Natural killer cell treated with Interleukin-12 subunit alpha and Interleukin-12 subunit beta and Interleukin-15 and Interleukin-18, amount 100 ng/mL, for 72 hours (primary cell): ENCODE measurements around the gene GUCA2B. TPM values are rescaled to one million over a fixed set of nuclear protein-coding genes. Genes with fewer than 3 reads are reported as not detected.

Experiments used
- ATAC-seq, 2 donors: fragments of 150-1000 bp; cut with Tn5 transposase in 1 of 2; sonication (Bioruptor Pico), chemical (Tn5 transposase) in 1 of 2; 2 replicates each; pipeline ENCODE4 v1.10.0; 2021
- DNase-seq: peaks from one replicate; pipeline ENCODE4 v3.0.0; 2022; ENCODE audit warnings: low spot score
- H3K27ac Mint-ChIP-seq, 2 donors: 1 replicate in 1 of 2; 2 replicates in 1 of 2; pipeline ENCODE4 v1.8.0; 2022; ENCODE audit warnings: mixed read lengths in 2 of 2, mild to moderate bottlenecking in 1 of 2, moderate library complexity in 1 of 2
- H3K27me3 Mint-ChIP-seq, 2 donors: 1 replicate in 1 of 2; 2 replicates in 1 of 2; pipeline ENCODE4 v1.8.0; 2022; ENCODE audit warnings: mixed read lengths in 2 of 2
- H3K36me3 Mint-ChIP-seq: one replicate; pipeline ENCODE4 v1.8.0; 2022; ENCODE audit warnings: mixed read lengths
- H3K4me1 Mint-ChIP-seq, 2 donors: 1 replicate in 1 of 2; 2 replicates in 1 of 2; pipeline ENCODE4 v1.8.0; 2022; ENCODE audit warnings: low read depth in 2 of 2, mixed read lengths in 2 of 2, mild to moderate bottlenecking in 1 of 2
- H3K4me3 Mint-ChIP-seq: one replicate; pipeline ENCODE4 v1.8.0; 2022; ENCODE audit warnings: mixed read lengths
- H3K9me3 Mint-ChIP-seq: 2 replicates; pipeline ENCODE4 v1.8.0; 2022; ENCODE audit warnings: mixed read lengths
- total RNA-seq, 2 donors: library from RNA; stranded (reverse); gene quantifications; one replicate each; pipeline ENCODE4 v1.2.3, GENCODE V29; 2022

The GUCA2B gene
- not detected for total RNA-seq

GRCh38 chr1:42152907-42153600, at the start of gene GUCA2B:
GUCA2B (plus strand) TSS chr1:42153410; CDS start chr1:42153451, 41 bp downstream.
- ATAC-seq (no peak), DNase-seq (no peak)
- H3K9me3 Mint-ChIP-seq: no peaks in the 10 kb centered on the region
- peaks cover 6 to 7% of the 10 kb centered on the region in 2 donors for H3K4me1 Mint-ChIP-seq
- no peak within 1 kb of the TSS for H3K4me3 Mint-ChIP-seq
- H3K36me3 Mint-ChIP-seq: no peaks in the 10 kb centered on the region
- peaks cover 14 to 15% of the 10 kb centered on the region in 2 donors for H3K27me3 Mint-ChIP-seq
- H3K27ac Mint-ChIP-seq: no peak within 1 kb of the TSS

DNA sequence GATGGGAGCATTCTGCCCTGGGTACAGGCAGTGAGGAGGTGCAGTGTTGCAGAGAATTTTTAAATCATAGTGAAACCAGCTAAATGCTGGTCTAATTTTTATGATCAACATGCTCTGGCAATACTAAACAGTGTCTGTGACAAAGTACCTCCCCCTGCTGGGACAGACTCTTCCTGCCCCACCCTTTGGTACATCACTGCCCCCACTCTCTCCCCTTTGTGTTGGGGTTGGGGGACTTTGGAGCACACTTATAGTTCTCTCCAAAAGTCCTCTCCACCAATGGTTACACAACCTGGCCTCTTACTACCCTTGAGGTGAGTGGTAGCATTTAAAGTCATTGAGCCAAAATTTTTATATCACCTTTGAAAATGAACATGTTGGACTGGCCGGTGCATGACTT, 48.2 kb upstream of the GUCA2B start:
- Mint-ChIP-seq H3K27me3 (peaks cover 14% of the 10 kb centered on the region in 2 donors), H3K36me3 (no peaks in the 10 kb centered on the region), H3K4me1 (peaks cover 0 to 3% of the 10 kb centered on the region in 2 donors), H3K9me3 (no peaks in the 10 kb centered on the region), H3K27ac (no peak overlapping the region), H3K4me3 (no peak overlapping the region)
- ATAC-seq (no peak), DNase-seq (no peak)

DNA sequence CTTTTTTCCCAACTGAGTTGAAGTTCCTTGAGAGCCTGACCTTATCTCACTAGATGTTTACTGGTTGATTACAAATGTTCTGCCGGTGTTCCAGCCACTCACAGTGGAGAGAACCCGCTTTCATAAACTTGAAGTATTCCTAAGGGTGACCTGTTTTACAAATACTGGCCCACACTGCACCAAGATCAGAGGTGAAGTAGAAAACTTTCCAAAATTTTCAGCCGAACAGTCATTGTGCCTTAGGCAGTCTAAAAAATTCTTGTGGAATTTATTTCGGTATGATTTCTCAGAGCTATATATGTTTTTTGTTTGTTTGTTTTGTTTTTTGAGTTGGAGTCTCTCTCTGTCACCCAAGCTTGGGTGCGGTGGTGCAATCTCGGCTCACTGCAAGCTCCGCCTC, 44.9 kb upstream of the GUCA2B start:
- ATAC-seq: no peak
- Mint-ChIP-seq H3K36me3 (no peaks in the 10 kb centered on the region), H3K4me1 (peaks cover 0 to 6% of the 10 kb centered on the region in 2 donors), H3K27ac (no peak overlapping the region), H3K9me3 (peaks cover 3% of the 10 kb centered on the region), H3K27me3 (peaks cover 7 to 22% of the 10 kb centered on the region in 2 donors), H3K4me3 (no peak overlapping the region)
- DNase-seq: no peak

DNA sequence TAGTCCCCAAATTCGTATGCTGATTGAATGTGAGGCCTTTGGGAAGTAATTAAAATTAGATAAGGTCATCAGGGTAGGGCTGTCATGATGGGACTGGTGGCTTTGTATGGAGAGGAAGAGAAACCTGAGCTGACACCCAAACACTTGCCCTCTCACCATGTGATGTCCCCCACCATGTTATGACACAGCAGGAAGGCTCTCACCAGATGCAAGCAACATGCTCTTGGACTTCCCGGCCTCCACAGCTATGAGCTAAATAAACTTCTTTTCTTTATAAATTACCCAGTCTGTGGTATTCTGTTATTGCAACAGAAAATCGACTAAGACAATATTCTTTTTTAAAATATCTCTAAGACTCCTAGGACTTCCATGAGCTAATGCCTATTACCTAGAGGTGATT, 43.6 kb upstream of the GUCA2B start:
- Mint-ChIP-seq H3K4me1 (peaks cover 0 to 11% of the 10 kb centered on the region in 2 donors), H3K4me3 (no peak overlapping the region), H3K9me3 (peaks cover 3% of the 10 kb centered on the region), H3K36me3 (no peaks in the 10 kb centered on the region), H3K27me3 (peaks cover 6 to 22% of the 10 kb centered on the region in 2 donors), H3K27ac (no peak overlapping the region)
- DNase-seq: no peak
- ATAC-seq: no peak

GRCh38 chr1:42114229-42114628, 39.0 kb upstream of the GUCA2B start:
- H3K36me3 Mint-ChIP-seq: no peaks in the 10 kb centered on the region
- no peak overlapping the region for H3K27ac Mint-ChIP-seq
- ATAC-seq: no peak
- H3K4me1 Mint-ChIP-seq: peaks cover 0 to 17% of the 10 kb centered on the region in 2 donors
- no peak overlapping the region for H3K4me3 Mint-ChIP-seq
- DNase-seq: no peak
- peaks cover 3% of the 10 kb centered on the region for H3K9me3 Mint-ChIP-seq
- H3K27me3 Mint-ChIP-seq: peaks cover 23 to 45% of the 10 kb centered on the region in 2 donors

- no peak for ATAC-seq
- peaks cover 21 to 36% of the 10 kb centered on the region in 2 donors for H3K27me3 Mint-ChIP-seq
- peaks cover 0 to 14% of the 10 kb centered on the region in 2 donors for H3K4me1 Mint-ChIP-seq
- DNase-seq: no peak
- H3K4me3 Mint-ChIP-seq: no peak overlapping the region
- H3K27ac Mint-ChIP-seq: no peak overlapping the region
- peaks cover 3% of the 10 kb centered on the region for H3K9me3 Mint-ChIP-seq
- no peaks in the 10 kb centered on the region for H3K36me3 Mint-ChIP-seq
Observed at GRCh38 chr1:42117214-42117613, 36.0 kb upstream of the GUCA2B start.

DNA sequence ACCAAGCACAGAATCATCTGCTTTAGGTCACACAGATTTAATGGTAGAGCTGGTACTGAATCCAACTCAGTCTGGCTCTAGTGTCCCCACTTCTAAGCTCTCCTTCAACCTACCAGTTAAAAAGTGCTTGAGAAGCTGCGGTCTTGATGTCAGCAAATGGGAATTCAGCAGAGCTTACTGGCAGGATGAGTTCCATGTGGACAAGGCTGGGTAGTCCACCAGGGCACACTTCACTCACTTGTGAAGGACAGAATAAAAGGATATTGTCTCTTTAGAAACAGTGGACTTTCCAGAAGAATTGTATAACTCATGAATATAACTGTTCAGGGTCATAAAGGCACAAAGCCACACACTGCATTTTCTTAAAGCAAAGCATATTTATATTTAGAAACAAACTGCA, 35.1 kb upstream of the GUCA2B start:
- Mint-ChIP-seq H3K27me3 (peaks cover 21 to 30% of the 10 kb centered on the region in 2 donors), H3K4me1 (peaks cover 0 to 14% of the 10 kb centered on the region in 2 donors), H3K27ac (no peak overlapping the region), H3K9me3 (no peaks in the 10 kb centered on the region), H3K4me3 (no peak overlapping the region), H3K36me3 (no peaks in the 10 kb centered on the region)
- ATAC-seq: no peak
- no peak for DNase-seq

DNA sequence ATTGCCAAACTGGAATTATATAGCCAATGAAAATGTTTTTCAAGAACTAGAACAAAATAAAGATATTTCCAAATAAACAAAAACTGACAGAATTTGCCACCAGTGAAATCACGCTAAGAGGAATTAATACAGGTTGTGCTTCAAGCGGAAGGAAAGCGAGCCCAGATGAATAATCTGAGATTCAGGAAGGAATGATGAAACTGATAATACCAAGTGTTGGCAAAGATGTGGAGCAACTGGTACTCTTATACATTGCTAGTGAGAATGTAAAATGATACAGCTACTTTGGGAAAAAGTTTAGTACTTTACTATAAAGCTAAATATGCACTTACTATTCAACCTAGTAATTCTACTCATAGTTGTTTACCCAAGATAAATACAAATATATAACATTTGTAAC, 30.8 kb upstream of the GUCA2B start:
- no peaks in the 10 kb centered on the region for H3K36me3 Mint-ChIP-seq
- peaks cover 12 to 17% of the 10 kb centered on the region in 2 donors for H3K27me3 Mint-ChIP-seq
- H3K27ac Mint-ChIP-seq: no peak overlapping the region
- ATAC-seq: no peak
- H3K9me3 Mint-ChIP-seq: no peaks in the 10 kb centered on the region
- H3K4me1 Mint-ChIP-seq: peaks cover 0 to 2% of the 10 kb centered on the region in 2 donors
- H3K4me3 Mint-ChIP-seq: no peak overlapping the region
- DNase-seq: no peak

- ATAC-seq (no peak), DNase-seq (no peak)
- Mint-ChIP-seq H3K9me3 (no peaks in the 10 kb centered on the region), H3K27ac (no peak overlapping the region), H3K4me1 (peaks cover 0 to 2% of the 10 kb centered on the region in 2 donors), H3K36me3 (no peaks in the 10 kb centered on the region), H3K27me3 (peaks cover 20 to 22% of the 10 kb centered on the region in 2 donors), H3K4me3 (no peak overlapping the region)
Observed at GRCh38 chr1:42125552-42125951, 27.7 kb upstream of the GUCA2B start.

GRCh38 chr1:42127767-42128166, 25.4 kb upstream of the GUCA2B start:
- Mint-ChIP-seq H3K9me3 (no peaks in the 10 kb centered on the region), H3K27ac (no peak overlapping the region), H3K4me1 (peaks cover 0 to 2% of the 10 kb centered on the region in 2 donors), H3K36me3 (no peaks in the 10 kb centered on the region), H3K27me3 (peaks cover 13 to 18% of the 10 kb centered on the region in 2 donors), H3K4me3 (no peak overlapping the region)
- ATAC-seq (no peak), DNase-seq (no peak)

GRCh38 chr1:42128499-42128898, 24.7 kb upstream of the GUCA2B start:
- Mint-ChIP-seq H3K27ac (no peak overlapping the region), H3K4me1 (peaks cover 0 to 1% of the 10 kb centered on the region in 2 donors), H3K4me3 (no peak overlapping the region), H3K27me3 (peaks cover 13 to 18% of the 10 kb centered on the region in 2 donors), H3K9me3 (no peaks in the 10 kb centered on the region), H3K36me3 (no peaks in the 10 kb centered on the region)
- no peak for DNase-seq
- ATAC-seq: peak in 1 of 2 donors; percentile 50

DNA sequence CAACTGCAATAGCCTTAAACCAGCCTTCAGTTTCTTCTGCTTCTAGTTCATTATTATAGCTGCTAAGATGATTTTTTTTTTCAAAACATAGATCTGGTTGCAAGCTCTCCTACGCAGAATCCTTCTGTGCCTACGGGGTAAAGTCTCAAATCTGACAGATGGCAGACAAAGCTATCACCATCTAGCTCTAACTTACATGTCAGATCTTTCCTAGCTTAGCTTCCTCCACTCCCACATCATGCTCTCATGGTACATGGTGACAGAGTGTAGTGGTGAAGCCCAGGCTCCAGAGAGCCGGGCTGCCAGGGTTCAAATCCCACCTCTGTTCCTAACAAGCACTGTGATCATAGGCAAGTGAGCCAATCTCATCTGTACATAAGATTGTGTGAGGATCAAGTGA, 24.2 kb upstream of the GUCA2B start:
- H3K36me3 Mint-ChIP-seq: no peaks in the 10 kb centered on the region
- ATAC-seq: no peak
- H3K27ac Mint-ChIP-seq: no peak overlapping the region
- no peaks in the 10 kb centered on the region for H3K9me3 Mint-ChIP-seq
- H3K4me3 Mint-ChIP-seq: no peak overlapping the region
- no peak for DNase-seq
- H3K4me1 Mint-ChIP-seq: no peaks in the 10 kb centered on the region
- H3K27me3 Mint-ChIP-seq: peaks cover 13 to 17% of the 10 kb centered on the region in 2 donors

- no peaks in the 10 kb centered on the region for H3K9me3 Mint-ChIP-seq
- H3K4me1 Mint-ChIP-seq: no peaks in the 10 kb centered on the region
- H3K36me3 Mint-ChIP-seq: no peaks in the 10 kb centered on the region
- no peak overlapping the region for H3K4me3 Mint-ChIP-seq
- DNase-seq: no peak
- peaks cover 13 to 15% of the 10 kb centered on the region in 2 donors for H3K27me3 Mint-ChIP-seq
- no peak overlapping the region for H3K27ac Mint-ChIP-seq
- no peak for ATAC-seq
Observed at GRCh38 chr1:42130061-42130660, 23.0 kb upstream of the GUCA2B start.

DNA sequence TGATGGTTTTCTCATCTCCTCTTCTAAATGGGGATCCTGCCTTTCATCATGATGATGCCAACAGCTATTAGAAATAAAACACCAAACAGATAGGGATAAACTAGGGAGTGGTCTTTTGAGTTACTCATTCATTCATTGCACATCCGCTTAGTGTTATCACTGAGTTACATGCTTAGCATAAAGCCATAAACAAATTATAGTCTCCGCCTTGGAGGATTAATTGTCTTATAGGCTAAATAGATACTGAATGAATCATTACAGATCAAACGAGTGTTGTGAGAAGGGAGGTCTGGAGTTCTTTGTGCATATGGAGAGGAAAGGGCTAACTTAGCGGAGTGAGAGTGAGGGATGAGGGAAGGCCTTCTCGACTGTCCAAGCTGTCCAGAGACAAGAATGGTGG, 19.8 kb upstream of the GUCA2B start:
- no peaks in the 10 kb centered on the region for H3K36me3 Mint-ChIP-seq
- H3K9me3 Mint-ChIP-seq: no peaks in the 10 kb centered on the region
- ATAC-seq (no peak), DNase-seq (no peak)
- H3K4me1 Mint-ChIP-seq: no peaks in the 10 kb centered on the region
- H3K4me3 Mint-ChIP-seq: no peak overlapping the region
- peaks cover 8 to 13% of the 10 kb centered on the region in 2 donors for H3K27me3 Mint-ChIP-seq
- no peak overlapping the region for H3K27ac Mint-ChIP-seq
